A673 (cell line): ENCODE data around the gene NAXE.

Experiments used
- EZH2 ChIP-seq: fragments of 200-600 bp; sonication (generic); IDR thresholded peaks from 2 replicates; pipeline ENCODE4 v1.6.1; 2017; ENCODE audit warnings: borderline replicate concordance, low read depth, mild to moderate bottlenecking, mixed read lengths, antibody characterized with exemption, low read length; ENCODE audit not compliant: poor library complexity, severe bottlenecking
- TF ChIP-seq, protein P1 (sequence below): fragments of 300-800, 200-600 bp; sonication (generic); conservative IDR thresholded peaks from 2 replicates; pipeline ENCODE4 v1.5.1; 2017; ENCODE audit warnings: low read depth, mild to moderate bottlenecking, antibody characterized with exemption, low read length, moderate library complexity, mixed read lengths

DNA sequence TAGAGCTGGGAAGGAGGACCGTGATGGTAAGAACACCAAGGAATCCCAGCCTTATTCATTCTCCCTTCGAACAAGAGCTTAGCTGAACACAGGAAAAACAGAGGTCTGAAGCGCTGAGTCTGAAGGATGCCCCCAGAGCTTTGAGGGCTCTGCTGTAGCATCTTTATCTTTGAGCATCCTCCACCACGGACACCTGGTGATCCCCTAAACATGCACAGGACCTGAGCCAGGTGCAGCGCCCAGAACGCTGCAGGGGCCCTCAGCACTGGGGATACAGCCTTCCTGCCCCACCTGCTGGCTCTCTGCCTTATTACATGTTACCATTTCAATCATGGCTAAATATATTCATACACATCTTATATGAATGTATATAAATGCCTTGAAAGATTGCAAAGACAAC lies 17.4 kb downstream of the NAXE start:
- TF ChIP-seq, protein P1, sequence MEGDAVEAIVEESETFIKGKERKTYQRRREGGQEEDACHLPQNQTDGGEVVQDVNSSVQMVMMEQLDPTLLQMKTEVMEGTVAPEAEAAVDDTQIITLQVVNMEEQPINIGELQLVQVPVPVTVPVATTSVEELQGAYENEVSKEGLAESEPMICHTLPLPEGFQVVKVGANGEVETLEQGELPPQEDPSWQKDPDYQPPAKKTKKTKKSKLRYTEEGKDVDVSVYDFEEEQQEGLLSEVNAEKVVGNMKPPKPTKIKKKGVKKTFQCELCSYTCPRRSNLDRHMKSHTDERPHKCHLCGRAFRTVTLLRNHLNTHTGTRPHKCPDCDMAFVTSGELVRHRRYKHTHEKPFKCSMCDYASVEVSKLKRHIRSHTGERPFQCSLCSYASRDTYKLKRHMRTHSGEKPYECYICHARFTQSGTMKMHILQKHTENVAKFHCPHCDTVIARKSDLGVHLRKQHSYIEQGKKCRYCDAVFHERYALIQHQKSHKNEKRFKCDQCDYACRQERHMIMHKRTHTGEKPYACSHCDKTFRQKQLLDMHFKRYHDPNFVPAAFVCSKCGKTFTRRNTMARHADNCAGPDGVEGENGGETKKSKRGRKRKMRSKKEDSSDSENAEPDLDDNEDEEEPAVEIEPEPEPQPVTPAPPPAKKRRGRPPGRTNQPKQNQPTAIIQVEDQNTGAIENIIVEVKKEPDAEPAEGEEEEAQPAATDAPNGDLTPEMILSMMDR = peak; percentile 70
- no peak for TF ChIP-seq EZH2
